Liver (tissue), 9 donors: ENCODE results near the gene EIF2S3. TPM values are rescaled to one million over a fixed set of nuclear protein-coding genes. Genes with fewer than 3 reads are reported as not detected.

Experiments used
- DNase-seq: peaks from one replicate; pipeline ENCODE4 v3.0.0-alpha.2; 2017; ENCODE audit warnings: low spot score
- H3K27ac ChIP-seq, 2 donors: one replicate each; pipeline ENCODE4 v1.7.0; 2013; ENCODE audit warnings: inconsistent platforms in 2 of 2, low read length in 2 of 2, control low read depth in 1 of 2, low read depth in 1 of 2, mild to moderate bottlenecking in 1 of 2
- H3K27me3 ChIP-seq, 4 donors: one replicate each; pipeline versions ENCODE4 v1.6.1 to v1.7.0; 2013; ENCODE audit warnings: low read length in 3 of 4, inconsistent platforms in 1 of 4, mild to moderate bottlenecking in 1 of 4, moderate library complexity in 1 of 4; ENCODE audit not compliant: control insufficient read depth in 4 of 4, insufficient read depth in 4 of 4
- H3K36me3 ChIP-seq, 4 donors: one replicate each; pipeline versions ENCODE4 v1.6.1 to v1.7.0; 2013; ENCODE audit warnings: low read length in 3 of 4, mild to moderate bottlenecking in 3 of 4, low read depth in 1 of 4, moderate library complexity in 1 of 4; ENCODE audit not compliant: control insufficient read depth in 4 of 4, insufficient read depth in 3 of 4
- H3K4me1 ChIP-seq, 4 donors: one replicate each; pipeline versions ENCODE4 v1.6.1 to v1.7.0; 2013; ENCODE audit warnings: low read length in 3 of 4, mild to moderate bottlenecking in 3 of 4, moderate library complexity in 1 of 4; ENCODE audit not compliant: control insufficient read depth in 4 of 4, insufficient read depth in 4 of 4
- H3K4me3 ChIP-seq, 3 donors: one replicate each; pipeline versions ENCODE4 v1.6.1 to v1.7.0; 2013; ENCODE audit warnings: low read length in 3 of 3, control low read depth in 1 of 3, low read depth in 1 of 3, mild to moderate bottlenecking in 1 of 3
- H3K9ac ChIP-seq, 2 donors: one replicate each; pipeline ENCODE4 v1.7.0; 2013; ENCODE audit warnings: low read length in 2 of 2, mild to moderate bottlenecking in 2 of 2, moderate library complexity in 2 of 2, control low read depth in 1 of 2, low read depth in 1 of 2
- H3K9me3 ChIP-seq, 4 donors: one replicate each; pipeline versions ENCODE4 v1.6.1 to v1.7.0; 2013; ENCODE audit warnings: low read length in 3 of 4; ENCODE audit not compliant: control insufficient read depth in 4 of 4
- CTCF ChIP-seq: fragments of 150-350 bp; IDR thresholded peaks from 2 replicates; pipeline ENCODE4 v1.5.1; 2017; ENCODE audit warnings: improper control_type of control experiment, low read depth, low read length; ENCODE audit not compliant: missing input control
- EGR1 ChIP-seq, 2 donors: IDR thresholded peaks; 2 replicates each; pipeline ENCODE4 v1.6.1; 2016 to 2018; ENCODE audit warnings: antibody characterized with exemption in 2 of 2, low read depth in 2 of 2
- FOXA1 ChIP-seq: IDR thresholded peaks from 2 replicates; pipeline ENCODE4 v1.6.1; 2016; ENCODE audit warnings: antibody characterized with exemption
- FOXA2 ChIP-seq: IDR thresholded peaks from 2 replicates; pipeline ENCODE4 v1.6.1; 2016; ENCODE audit warnings: antibody characterized with exemption
- GABPA ChIP-seq, 2 donors: IDR thresholded peaks in 1 of 2; conservative IDR thresholded peaks in 1 of 2; 2 replicates each; pipeline ENCODE4 v1.6.1; 2016; ENCODE audit warnings: antibody characterized with exemption in 2 of 2, mild to moderate bottlenecking in 1 of 2, moderate library complexity in 1 of 2
- HNF4A ChIP-seq, 2 donors: conservative IDR thresholded peaks; 2 replicates each; pipeline ENCODE4 v1.6.1; 2016; ENCODE audit warnings: antibody characterized with exemption in 2 of 2, mild to moderate bottlenecking in 2 of 2
- JUND ChIP-seq, 2 donors: IDR thresholded peaks; 2 replicates each; pipeline ENCODE4 v1.6.1; 2016; ENCODE audit warnings: antibody characterized with exemption in 2 of 2
- MAX ChIP-seq: IDR thresholded peaks from 2 replicates; pipeline ENCODE4 v1.6.1; 2016; ENCODE audit warnings: antibody characterized with exemption
- NR2F2 ChIP-seq: IDR thresholded peaks from 2 replicates; pipeline ENCODE4 v1.6.1; 2016; ENCODE audit warnings: antibody characterized with exemption
- REST ChIP-seq: IDR thresholded peaks from 2 replicates; pipeline ENCODE4 v1.6.1; 2016; ENCODE audit warnings: antibody characterized with exemption, mild to moderate bottlenecking
- RXRA ChIP-seq, 2 donors: IDR thresholded peaks; 2 replicates each; pipeline ENCODE4 v1.6.1; 2017 to 2018; ENCODE audit warnings: antibody characterized with exemption in 2 of 2, mild to moderate bottlenecking in 1 of 2
- TAF1 ChIP-seq: conservative IDR thresholded peaks from 2 replicates; pipeline ENCODE4 v1.6.1; 2016; ENCODE audit warnings: antibody characterized with exemption, mild to moderate bottlenecking
- YY1 ChIP-seq: IDR thresholded peaks from 2 replicates; pipeline ENCODE4 v1.6.1; 2016; ENCODE audit warnings: antibody characterized with exemption, mild to moderate bottlenecking
- WGBS: extraction: QIAGEN DNeasy Blood & Tissue Kit; methylation state at CpG from one replicate; pipeline ENCODE4 v1.1.7; 2013; 5-methylcytosine and 5-hydroxymethylcytosine counted together
- polyA plus RNA-seq, 2 donors: library from polyadenylated mRNA; stranded (reverse) in 1 of 2; unstranded in 1 of 2; fragments of 200-250 nt in 1 of 2; fragments of >200 nt in 1 of 2; fragmentation: Nextera tagmentation in 1 of 2; extraction: Ambion mirVana in 1 of 2; gene quantifications; one replicate each; pipeline versions ENCODE4 v1.2.1 to v1.2.3, GENCODE V29; 2013 to 2015
- total RNA-seq, 2 donors: library from RNA; depleted of rRNA; stranded (reverse); fragments of >200 nt; gene quantifications; one replicate each; pipeline ENCODE4 v1.2.3, GENCODE V29; 2014
- TF ChIP-seq, protein P1 (sequence below): IDR thresholded peaks from 2 replicates; pipeline ENCODE4 v1.6.1; 2016; ENCODE audit warnings: antibody characterized with exemption
- donor health status: healthy.
- donor health status: healthy.
- donor health status: healthy.
- donor health status: healthy.
- donor health status: healthy.

The EIF2S3 gene
- total and polyA plus RNA-seq, 4 donors = 24.9 to 98.0 (median 47.4) TPM

- H3K9ac ChIP-seq = no peak overlapping the region
- H3K36me3 ChIP-seq = no peaks in the 10 kb centered on the region
- H3K27me3 ChIP-seq = peaks cover 0 to 2% (median 0%) of the 10 kb centered on the region in 4 donors
- no peak overlapping the region for H3K4me3 ChIP-seq
- no peaks in the 10 kb centered on the region for H3K4me1 ChIP-seq
- H3K9me3 ChIP-seq = no peaks in the 10 kb centered on the region
- TF ChIP-seq MAX = no peak
- TF ChIP-seq YY1 = no peak
- TF ChIP-seq, protein P1, sequence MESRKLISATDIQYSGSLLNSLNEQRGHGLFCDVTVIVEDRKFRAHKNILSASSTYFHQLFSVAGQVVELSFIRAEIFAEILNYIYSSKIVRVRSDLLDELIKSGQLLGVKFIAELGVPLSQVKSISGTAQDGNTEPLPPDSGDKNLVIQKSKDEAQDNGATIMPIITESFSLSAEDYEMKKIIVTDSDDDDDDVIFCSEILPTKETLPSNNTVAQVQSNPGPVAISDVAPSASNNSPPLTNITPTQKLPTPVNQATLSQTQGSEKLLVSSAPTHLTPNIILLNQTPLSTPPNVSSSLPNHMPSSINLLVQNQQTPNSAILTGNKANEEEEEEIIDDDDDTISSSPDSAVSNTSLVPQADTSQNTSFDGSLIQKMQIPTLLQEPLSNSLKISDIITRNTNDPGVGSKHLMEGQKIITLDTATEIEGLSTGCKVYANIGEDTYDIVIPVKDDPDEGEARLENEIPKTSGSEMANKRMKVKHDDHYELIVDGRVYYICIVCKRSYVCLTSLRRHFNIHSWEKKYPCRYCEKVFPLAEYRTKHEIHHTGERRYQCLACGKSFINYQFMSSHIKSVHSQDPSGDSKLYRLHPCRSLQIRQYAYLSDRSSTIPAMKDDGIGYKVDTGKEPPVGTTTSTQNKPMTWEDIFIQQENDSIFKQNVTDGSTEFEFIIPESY = no peak
- no peak for TF ChIP-seq GABPA (IDR thresholded peaks at IDR 0.05 in 1 of 2, conservative IDR thresholded peaks at IDR 0.05 in 1 of 2)
- no peak for DNase-seq
- H3K27ac ChIP-seq = no peak overlapping the region
- 75% methylated on average over 1 of the region's 1 CpG for WGBS
These were observed 44.2 kb downstream of the EIF2S3 start for GRCh38 chrX:24098932-24099331.

DNA sequence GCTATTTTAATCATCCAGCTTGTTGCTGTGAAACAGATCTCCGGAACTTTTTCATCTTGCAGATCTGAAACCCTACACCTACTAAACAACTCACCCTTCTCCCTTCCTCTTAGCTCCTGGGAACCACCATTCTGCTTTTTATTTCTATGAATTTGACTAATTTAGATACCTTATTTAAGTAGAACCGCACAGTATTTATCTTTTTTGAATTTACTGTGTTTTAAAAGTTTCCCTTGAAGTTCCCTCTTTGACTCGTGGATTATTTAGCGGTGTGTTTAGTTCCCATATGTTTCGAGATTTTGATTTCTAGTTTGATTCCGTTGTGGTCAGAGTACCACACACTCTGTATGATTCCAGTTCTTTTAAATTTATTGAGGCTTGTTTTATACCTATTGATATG, 44.6 kb downstream of the EIF2S3 start:
- peaks cover 0 to 2% (median 0%) of the 10 kb centered on the region in 4 donors for H3K27me3 ChIP-seq
- no peak for TF ChIP-seq REST
- TF ChIP-seq, protein P1 = no peak
- TF ChIP-seq JUND (IDR thresholded peaks at IDR 0.05) = no peak
- TF ChIP-seq EGR1 (IDR thresholded peaks at IDR 0.05; ENCODE audit: low read depth in 2 of 2) = no peak
- no peak for TF ChIP-seq FOXA1
- TF ChIP-seq FOXA2 = no peak
- TF ChIP-seq CTCF = no peak
- TF ChIP-seq RXRA (IDR thresholded peaks at IDR 0.05) = no peak
- TF ChIP-seq YY1 = no peak
- no peak for TF ChIP-seq TAF1
- TF ChIP-seq MAX = no peak
- no peak for TF ChIP-seq HNF4A (conservative IDR thresholded peaks at IDR 0.05)
- no peak for TF ChIP-seq NR2F2
- WGBS = 88% methylated on average over 6 of the region's 6 CpGs

More for the DNA sequence above, 44.6 kb downstream of the EIF2S3 start:
- Histone ChIP-seq H3K36me3 (no peaks in the 10 kb centered on the region), H3K4me1 (no peaks in the 10 kb centered on the region), H3K4me3 (no peak overlapping the region), H3K9me3 (no peaks in the 10 kb centered on the region), H3K27ac (no peak overlapping the region), H3K9ac (no peak overlapping the region)
- no peak for DNase-seq
